CD4-positive, alpha-beta T cell treated with Interleukin-6 for 4 hours (primary cell): Measurements from ENCODE around the gene CAMTA1.
"Not testable (repeated sequence)": the region's sequence is repeated elsewhere in the genome, so short reads cannot be mapped to it uniquely, and the experiment has no call there.

Source experiments
- DNase-seq: peaks from one replicate; pipeline ENCODE4 v3.0.0-alpha.2; 2020; ENCODE audit warnings: mixed read lengths

The CAMTA1 gene

GRCh38 chr1:6909857-6910256 lies 124.6 kb downstream of the CAMTA1 start:
- DNase-seq: no peak

DNA sequence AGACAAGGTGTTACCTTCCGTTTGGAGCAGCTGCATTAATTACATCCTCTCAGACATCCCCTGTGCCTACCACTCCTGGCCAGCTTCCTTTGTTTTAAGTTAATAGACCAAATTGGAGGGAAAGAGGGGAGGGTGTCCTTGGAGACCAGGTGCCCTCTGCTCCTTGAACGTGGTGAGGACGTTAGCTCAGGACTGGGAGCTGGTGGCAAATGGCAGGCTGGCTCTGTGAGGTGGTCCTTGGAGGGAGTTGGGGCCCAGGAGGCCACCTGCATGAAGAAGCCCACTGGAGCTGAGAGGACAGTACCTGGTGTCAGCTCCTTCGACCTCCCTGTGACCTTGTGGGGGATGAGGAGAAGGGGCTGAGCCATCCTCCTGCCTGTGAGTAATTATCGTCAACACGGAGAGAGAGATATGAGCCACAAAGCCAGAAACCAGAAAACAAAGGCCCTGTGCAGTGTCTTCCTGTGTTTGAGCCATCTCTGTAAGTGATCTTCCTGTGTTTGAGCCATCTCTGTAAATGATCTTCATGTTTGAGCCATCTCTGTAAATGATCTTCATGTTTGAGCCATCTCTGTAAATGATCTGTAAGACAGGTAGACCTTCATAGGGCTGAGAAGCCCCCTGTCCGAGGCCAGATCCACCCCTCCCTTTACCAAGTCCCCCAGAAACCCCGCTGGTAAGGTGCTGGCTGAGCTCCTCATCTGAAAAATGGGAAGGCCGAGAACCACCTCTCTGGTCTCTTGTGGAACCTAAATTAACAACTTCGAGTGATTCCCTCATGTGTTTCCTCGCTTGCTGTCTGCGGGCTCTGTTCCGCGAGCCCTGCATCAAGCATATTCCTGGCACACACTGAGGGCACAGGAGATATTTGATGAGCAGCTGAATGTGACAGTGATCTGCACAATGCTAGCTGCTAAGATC lies 126.0 kb downstream of the CAMTA1 start:
- no peak for DNase-seq

DNA sequence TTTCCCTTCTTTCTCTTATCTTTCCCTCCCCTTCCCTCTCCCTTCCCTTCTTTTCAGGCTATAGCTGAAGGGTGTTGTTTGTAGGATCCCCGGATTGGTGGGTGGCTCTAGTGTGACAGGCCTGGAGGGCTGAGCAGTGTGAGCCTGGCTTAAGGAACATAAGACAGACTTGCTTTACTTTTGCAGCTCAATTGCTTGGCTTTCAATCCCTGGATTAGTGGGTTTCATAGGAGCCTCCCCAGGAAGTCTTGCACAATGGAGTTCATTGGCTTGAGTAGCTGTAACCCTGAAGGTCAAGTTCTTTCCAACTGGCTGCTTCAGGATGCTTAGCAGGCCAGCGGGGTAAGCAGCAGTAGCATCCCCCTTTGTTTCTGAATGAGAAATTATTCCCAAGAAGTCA lies 126.7 kb downstream of the CAMTA1 start:
- no peak for DNase-seq

DNA sequence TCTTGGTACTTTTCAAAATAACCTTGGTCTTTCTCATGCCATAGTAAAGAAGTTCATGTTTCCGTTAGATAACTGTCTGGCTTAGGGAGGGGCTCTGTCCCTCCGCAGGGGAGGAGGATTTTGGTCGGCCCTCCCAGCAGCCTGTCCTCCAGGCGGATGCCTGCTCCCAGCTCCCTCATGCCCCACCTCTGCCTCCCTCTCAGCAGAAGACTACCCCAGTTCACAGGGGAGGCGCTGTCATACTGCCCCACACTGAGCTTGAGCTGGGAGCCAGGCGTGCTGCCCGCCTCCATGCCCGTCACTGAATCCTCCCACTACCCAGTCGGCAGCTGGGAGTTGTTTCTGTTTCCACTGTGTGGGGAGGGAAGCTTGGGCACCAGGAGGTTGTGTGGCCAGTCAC lies 127.3 kb downstream of the CAMTA1 start:
- no peak for DNase-seq

DNA sequence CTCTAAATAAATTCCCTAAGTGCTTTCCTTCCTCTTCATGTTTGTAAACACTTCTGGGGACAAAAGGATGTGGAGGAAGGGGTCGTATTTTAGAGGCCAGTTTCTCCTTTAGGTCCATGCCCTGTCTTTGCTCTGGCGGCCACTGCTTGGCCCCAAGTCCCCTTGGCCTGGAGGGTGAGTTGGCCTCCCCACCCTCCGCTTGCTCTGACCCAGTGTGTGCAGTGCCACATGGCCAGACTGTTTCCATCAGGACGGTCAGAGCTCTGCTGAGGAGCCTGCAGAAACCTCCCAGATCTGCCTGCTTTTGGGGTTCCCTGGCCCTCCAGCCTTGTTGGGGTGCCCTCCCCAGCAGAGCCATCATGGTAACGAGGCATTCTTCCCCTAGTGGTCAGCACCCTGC lies 127.8 kb downstream of the CAMTA1 start:
- no peak for DNase-seq

GRCh38 chr1:6914706-6915105 lies 129.5 kb downstream of the CAMTA1 start:
- DNase-seq: no peak

- no peak for DNase-seq
Measured at GRCh38 chr1:6915999-6916565, 130.8 kb downstream of the CAMTA1 start.

DNA sequence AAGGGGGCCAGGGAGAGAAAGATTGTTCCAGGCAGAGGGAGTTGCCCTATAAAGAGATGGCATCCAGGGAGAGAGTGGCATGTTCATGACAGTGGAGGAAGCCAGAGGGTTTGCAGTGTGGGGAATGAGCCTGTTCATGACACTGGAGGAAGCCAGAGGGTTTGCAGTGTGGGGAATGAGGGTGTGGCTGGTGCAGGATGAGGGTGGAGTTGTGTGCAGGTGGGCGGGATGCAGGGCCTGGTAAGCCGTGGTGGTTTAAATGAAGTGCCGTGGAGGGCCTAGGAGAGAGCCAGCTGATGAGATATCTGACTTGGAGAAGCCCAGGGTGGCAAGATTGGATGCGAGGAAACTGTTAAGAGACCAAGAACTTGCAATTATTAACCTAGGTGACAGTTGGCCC lies 131.8 kb downstream of the CAMTA1 start:
- DNase-seq: no peak

DNA sequence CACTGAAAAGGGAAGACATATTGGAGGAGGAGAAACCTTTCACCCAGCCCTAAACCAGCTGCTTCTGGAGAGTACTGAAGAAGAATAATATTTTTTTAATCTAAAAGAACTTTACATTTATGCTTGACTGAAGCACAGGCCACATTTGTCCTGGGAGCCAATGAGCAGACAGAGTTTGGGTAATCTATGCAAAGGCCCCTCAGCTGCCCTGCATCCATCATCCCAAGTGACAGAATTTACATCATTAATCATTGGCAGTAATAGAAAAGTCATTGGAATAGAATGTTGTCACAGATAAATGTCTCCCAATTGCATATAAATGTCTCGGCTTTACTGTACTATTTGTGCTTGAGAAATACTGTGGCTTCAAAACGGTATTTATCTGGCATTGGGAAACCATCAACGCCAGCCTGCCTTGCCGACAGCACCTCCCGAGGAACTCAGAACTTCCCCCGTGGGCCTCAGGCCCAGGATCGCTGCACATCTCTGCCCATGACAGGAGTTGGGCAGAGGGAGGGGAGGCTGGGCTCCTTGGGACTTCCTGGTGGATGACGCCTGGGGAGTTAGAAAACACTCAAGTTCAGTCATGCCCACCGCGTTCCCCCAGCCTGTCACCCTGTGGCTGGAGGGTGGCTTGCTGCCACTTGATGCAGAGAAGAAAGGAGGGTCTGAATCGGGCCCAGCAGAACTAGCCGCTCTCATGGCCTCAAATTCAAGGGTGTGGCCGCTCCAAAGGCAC lies 133.1 kb downstream of the CAMTA1 start:
- DNase-seq: no peak

DNA sequence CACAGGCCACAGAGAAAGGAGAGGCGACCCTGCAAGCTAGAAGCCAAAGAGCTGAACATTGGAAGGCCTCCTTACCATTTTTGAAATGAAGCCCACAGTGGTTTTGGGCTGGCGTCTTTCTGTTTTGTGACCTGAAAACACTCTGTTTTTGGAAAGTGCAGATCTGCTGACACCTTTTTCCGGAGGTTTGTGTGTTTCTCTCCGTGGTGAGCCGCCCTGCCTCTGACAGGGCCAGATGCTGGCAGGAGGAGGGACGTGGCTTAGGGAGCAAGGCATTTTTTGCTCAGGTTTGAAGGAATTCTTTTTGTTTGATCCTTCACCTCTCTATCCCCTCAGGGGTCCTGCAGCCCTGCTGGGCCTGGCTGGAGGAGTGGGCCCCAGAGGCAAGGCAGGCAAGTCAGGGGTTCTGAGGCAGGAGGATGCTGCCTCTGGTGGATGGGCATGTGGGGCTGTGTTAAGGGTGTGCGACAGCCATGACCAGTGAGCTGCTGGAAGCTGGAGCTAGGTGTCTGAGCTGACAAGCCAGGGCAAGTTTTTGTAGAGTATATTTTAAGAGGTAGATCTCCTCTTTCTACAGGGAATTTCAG lies 133.8 kb downstream of the CAMTA1 start:
- no peak for DNase-seq

DNA sequence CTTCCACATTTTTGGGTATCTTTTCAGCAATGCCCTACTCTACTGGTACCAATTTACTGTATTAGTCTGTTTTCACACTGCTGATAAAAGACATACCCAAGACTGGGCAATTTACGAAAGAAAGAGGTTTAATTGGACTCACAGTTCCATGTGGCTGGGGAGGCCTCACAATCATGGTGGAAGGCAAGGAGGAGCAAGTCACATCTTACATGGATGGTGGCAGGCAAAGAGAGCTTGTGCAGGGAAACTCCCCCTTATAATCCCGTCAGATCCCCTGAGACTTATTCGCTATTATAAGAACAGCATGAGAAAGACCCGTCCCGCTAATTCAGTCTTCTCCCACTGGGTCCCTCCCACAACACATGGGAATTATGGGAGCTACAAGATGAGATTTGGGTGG lies 136.3 kb downstream of the CAMTA1 start:
- not testable (repeated sequence) for DNase-seq

DNA sequence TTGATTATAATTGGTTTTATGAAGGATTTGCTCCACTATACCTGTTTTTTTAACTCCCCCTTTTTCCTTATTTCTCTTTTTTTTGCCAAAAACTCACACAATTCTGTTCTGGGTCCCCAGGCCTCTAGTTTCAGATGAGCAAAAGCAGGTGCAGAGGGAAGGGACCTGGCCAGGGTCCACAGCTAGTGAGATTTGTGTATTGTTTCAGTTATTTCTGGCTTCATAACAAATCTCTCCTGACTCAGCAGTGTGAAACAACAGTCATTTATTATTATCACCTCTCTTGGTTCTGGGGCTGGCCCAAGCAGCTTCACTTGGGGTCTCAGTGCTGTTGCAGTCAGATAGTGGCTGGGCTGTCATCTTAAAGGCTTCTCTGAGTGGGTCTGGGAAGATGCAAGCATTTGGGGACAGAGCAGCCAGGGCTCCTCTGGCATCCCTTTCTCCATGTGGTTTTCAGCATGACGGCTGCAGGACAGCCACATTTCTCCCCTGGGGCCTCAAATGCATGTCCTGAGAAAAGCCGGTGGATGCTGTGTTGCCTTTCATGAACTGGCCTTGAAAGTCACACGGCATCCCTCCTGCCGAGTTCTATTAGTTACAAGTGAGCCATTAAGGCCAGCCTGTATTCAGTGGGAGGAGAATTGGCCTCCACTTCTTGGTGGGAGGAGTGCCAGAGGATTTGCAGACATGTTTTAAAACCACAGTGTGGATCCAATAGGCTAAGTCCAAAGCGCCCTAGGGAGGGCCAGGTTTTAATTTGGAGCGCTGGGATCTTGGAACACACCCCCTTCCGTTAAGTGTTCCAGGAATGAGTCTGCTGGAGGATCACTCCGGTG lies 137.1 kb downstream of the CAMTA1 start:
- no peak for DNase-seq

GRCh38 chr1:6923012-6923411 lies 137.8 kb downstream of the CAMTA1 start:
- DNase-seq: no peak

GRCh38 chr1:6923416-6923815 lies 138.2 kb downstream of the CAMTA1 start:
- no peak for DNase-seq

DNA sequence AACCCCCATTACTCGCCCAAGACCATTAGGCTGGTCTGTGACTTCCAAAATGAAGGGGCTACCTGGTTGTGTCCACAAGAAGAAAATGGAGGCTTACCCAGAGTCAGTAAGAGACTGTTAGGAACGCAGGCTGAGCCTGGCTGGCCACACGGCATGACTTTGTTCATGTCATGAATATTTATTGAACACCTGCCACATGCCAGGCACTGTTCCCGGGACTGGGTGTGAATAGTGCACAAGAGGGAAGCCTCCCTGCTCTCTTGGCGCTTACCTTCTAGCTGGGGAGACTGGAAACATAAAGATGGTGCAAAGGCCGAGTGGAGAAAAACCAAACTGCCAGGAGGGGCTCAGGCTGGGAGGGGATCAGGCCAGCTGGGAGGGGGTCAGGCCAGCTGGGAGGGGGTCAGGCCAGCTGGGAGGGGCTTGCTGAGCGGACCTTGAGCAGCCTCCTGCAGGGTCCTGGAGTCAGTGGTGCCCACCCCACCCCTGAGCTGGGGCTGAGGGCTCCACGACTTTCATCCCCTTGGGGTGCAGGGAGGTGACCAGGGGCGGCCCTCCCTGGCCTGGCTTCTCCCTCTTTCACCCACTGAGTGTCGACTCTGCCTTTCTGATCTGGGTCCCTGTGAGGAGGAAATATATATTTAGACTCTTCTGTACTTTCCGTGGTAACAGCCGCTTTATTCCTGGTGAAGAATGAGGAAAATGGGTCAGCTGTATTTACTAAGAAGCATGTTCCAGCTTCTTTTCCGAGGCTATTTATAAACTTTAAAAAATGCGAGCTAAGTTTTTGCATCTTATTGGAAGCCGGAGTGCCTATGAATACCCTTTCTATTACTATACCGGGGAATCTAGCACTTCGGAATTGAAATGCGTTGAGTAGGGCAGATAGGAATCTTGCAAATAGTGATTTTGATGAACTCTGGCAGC lies 139.0 kb downstream of the CAMTA1 start:
- DNase-seq: no peak

DNA sequence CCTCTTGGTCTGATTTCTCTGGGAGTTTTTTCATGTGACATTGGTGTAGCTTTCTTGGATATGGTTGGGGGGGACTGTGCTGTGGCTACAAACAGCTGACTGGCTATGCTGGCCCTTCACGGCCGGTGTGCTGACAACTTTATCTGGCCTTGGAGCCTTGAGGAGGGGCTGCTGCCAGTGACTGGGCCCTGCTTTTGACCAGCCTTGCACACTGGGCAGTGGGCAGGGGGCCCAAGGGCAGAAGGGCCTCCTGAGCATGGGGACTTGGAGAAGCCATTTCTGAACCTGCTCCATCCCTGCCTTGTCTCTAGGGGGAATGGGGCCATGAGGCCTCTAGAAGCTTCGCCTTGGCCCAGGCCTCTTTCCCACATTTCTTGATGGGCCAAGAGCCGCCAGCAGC lies 139.6 kb downstream of the CAMTA1 start:
- no peak for DNase-seq

DNA sequence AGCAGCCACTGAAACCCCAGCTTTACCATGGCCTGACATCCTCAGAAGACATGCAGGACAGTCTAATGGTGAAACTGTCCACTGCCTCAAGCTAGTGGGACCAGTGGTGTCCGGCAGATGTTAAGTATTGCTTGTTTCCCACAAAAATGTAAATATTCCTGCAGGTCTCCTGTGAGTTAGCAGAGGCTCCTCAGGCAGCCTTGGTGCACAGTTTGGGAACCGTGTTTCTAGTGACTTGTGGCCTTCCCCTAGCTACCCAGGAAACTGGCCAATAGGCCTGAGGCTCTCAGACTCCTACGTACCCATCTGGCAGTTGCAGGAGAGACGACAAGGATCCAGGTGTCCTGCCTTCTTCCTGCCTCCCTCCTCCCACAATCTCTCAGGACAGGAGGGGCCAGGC lies 142.4 kb downstream of the CAMTA1 start:
- no peak for DNase-seq

- DNase-seq: no peak
Measured at GRCh38 chr1:6928106-6928885, 143.0 kb downstream of the CAMTA1 start.

- DNase-seq: no peak
Measured at GRCh38 chr1:6930732-6931300, 145.6 kb downstream of the CAMTA1 start.

DNA sequence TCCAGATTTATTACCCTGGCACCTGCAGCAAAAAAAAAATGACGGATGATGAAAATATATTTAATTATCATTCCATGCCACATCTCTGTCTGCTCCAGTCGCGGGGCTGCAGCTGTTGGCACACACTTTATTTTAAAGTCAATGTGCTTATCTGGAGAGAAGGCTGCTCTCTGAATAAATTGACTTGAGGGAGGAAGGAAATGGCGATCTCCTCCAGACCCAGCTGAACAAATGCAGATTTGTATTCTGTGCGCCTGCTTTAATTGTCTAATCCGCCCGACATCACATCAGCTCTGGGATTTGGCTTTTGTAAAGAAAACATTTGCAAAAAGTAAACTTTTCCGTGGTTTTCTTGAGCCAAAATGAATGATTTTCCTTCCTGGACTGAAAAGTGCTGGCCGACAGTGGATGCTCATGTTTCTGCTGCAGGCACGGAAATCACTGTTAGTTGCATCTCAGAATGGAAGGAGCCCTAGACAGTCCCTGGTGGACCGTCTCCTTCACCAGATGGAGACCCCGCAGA lies 150.2 kb downstream of the CAMTA1 start:
- DNase-seq: no peak
